Activated CD4-positive, alpha-beta T cell treated with anti-CD3 and anti-CD28 coated beads, Interleukin-2, Interleukin-4, amounts not matched to agents 100 ng/mL and 50 ng/mL, durations not matched to agents 16 hours and 8 hours (primary cell): ENCODE results near the gene IKZF3.
"Not testable (repeated sequence)": the region's sequence is repeated elsewhere in the genome, so short reads cannot be mapped to it uniquely, and the experiment has no call there.

Experiments used
- DNase-seq: peaks from one replicate; pipeline ENCODE4 v3.0.0-alpha.2; 2020; ENCODE audit warnings: low spot score

IKZF3 gene

DNA sequence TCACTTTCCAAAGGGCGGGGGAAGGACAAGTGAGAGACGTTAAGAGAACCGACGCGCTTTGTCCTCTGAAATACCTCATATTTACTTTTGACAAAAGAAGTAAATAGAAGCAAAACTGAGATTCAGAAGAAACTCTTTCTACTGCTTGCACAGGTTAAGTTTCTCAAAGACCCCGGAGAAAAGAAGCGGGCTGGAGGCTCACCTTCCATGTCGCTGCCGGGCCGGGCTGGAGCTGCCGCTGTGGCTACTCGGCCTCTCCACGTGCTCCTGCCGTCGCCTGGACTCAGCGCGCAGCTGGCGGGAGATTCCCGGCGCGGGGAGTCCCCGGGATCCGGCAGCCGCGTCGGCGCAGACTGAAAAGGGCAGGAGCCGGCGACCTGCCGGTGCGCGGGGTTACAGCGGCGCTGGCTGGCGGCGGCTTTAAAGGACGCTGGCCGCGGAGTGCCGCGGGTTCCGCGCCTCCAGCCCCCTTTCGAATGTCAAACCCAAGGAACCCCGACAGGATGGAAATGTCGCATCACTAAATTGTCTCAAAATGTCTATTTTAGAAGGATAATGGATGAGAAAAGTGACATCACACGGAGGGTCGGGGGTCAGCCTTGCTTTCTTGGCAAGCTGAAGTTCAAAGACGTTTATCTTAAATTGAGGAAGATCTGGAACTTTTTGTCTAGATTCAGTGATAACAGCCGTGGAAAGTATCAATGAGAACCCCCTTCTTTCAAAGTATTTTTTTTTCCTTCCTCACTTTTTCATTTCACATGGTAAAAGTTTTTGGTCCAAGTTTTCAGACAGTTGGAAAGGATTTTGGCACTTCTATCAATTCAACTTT is at the start of gene IKZF3:
Gene IKZF3 (minus strand): TSS at position 395 of the 829 bp plus-strand sequence. CDS start 186 bp downstream, at position 209.
- peak; percentile 82 for DNase-seq

DNA sequence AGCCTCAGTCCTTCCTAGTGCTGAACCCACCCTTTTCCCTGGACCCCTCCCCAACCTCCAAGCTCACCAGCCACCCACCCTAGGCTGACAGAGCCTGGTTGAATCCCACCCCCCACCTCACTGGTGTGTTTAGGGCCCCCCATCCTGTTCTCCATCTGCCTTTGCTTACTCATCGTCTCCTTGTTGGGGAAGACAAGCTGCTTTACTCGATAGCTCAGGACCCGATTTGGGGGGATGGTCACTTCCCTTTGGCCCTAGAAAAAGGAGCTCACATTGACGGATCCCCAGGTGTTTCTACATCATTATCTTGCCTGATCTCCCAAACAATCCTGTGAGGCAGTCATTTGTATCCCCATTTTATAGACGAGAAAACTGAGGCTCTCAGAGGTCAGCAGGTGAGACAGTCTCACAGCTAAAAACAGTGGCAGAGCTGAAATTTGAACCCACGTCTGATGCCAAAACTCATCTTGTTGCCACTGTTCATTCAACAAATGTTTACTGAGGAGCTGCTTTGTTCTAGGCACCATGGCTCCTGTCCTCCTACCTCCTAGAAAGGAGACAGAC is 44.8 kb upstream of the IKZF3 start:
- no peak for DNase-seq

DNA sequence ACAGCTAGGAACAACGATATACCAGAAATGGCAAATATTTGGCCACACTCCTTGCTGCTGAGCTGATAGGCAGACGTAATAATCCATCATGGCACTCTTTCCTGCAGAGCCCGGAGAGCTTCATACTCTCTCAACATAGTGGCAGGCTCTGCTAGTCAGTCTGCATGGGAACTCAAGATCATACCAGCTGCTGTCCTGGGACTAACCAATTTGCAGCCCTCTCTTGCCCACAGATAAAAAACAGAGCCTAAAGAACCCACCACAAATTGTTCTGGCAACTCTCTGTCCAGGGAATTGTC is 40.8 kb upstream of the IKZF3 start:
- no peak for DNase-seq

DNA sequence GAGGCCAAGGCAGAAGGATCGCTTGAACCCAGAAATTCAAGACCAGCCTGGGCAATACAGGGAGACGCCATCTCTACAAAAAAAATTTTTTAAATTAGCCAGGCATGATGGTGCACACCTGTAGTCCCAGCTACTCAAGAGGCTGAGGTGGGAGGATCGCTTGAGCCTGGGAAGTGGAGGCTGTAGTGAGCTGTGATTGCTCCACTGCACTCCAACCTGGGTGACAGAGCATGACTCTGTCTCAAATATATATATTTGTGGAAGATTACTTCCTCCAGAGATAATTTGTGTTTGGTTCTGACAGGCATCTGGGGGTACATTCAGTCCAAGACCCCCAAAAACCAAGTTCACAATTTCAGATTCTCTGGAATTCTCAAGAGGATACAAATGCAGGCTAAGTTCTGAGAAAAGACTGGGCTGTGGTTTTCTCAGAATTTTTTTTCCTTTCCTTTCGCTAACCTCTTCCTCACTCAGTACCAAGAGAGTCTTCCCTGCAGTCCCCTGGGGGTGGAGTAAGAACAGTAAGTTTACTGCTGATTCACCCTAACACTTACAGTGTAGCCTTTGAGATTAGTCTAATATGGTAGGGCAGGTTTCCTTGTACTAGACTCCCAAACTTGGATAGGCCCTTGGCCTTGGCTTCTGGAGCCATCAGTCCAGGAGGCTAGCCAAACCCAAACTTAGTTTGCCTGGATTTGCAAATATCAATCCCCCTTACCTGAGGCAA is 39.2 kb upstream of the IKZF3 start:
- DNase-seq, result peak; percentile 54

DNA sequence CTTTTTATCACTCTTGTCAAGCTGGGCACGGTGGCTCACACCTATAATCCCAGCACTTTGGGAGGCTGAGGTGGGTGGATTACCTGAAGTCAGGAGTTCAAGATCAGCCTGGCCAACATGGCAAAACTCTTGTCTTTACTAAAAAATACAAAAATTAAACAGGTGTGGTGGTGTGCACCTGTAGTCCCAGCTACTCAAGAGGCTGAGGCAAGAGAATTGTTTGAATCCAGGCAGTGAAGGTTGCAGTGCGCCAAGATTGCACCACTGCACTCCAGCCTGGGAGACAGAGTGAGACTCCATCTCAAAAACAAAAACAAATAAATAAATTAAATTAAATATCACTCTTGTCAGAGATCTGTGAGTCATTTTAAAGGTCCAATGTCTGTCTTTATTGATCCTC is 37.9 kb upstream of the IKZF3 start:
- not testable (repeated sequence) for DNase-seq

DNA sequence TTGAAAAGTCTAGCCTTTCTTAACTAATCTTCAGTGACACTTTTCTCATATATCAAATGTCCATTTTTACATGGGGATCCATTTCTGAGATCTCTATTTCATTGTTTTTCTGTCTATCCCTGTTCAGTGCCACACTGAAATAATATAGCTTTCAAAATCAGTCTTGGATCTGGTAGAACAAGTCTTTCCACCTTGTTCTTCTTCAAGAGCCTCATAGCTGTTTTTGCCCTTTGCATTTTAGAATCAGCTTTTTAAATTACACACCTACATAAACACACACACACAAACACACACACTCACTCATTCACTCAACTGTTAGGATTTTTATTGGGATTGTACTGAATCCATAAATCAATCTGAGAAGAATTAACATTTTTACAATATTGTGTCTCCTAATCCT is 35.1 kb upstream of the IKZF3 start:
- DNase-seq, result no peak

DNA sequence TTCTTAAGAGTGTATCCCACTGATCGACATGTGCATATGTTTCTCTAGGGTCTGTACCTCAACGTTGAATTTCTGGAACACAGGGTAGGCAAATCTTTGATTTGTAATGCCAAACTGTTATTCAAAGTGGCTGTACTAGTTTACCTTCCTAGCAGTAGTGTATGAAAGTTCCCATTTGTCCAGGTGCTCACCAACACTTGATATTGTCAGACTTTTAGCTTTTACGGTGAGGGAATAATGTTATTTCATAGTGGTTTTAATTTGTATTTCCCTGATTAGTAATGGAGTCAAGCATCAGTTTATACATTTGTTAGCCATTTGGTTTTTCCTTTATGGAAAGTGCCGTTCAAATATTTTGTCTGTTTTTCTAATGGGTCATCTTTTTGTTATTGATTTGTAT is 34.0 kb upstream of the IKZF3 start:
- no peak for DNase-seq

DNA sequence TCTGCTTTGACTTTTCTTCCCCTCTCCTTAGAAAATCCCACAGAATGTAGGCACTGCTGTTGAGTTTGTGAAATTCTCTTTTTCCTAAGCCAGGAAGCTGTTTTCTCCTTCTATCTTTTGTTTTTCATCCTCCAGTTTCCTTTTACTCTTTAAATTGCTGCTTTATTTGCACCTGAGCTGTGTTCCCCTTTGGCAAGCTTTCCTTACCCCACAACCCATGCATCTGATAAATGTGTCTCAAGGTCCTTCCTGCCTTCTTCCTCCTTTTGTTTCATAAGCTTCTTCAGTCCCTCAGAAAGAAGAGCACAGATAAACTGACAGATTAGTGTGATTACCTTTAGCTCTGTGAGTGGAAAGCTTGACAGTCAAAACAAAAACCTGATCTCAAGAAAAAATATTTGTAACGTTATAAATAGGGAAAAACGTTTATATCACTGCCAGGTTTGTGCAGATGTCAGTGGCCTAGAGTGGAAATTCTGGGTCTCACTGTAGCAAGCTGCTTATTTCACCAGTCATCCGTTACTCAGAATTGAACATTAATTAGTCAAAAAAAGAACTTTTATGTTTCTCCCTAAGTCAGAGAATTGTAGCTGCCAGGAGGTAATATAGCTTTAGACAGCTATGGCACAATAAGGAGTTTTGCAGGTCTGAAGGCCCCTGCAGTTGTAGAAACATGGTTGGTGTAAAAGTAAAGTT is 30.7 kb upstream of the IKZF3 start:
- peak; percentile 15 for DNase-seq

DNA sequence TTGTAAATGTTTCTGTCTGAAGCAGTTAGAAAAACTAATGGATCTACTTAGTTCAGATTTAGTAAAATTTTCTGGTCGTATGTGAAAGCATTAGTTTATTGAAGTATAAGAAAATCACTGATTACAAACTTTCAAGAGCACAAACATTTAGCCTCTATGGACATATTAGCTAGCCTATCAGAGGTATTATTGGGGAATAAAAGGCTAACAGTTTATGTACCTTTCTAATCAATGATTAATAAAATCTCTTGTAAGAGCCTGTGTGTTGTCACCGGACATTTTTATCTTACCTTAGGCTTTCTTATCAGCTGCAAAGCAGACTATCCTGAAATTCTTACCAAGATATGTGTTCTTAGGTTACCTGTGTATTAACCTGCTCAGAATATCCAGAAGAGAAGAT is 25.1 kb upstream of the IKZF3 start:
- no peak for DNase-seq

DNA sequence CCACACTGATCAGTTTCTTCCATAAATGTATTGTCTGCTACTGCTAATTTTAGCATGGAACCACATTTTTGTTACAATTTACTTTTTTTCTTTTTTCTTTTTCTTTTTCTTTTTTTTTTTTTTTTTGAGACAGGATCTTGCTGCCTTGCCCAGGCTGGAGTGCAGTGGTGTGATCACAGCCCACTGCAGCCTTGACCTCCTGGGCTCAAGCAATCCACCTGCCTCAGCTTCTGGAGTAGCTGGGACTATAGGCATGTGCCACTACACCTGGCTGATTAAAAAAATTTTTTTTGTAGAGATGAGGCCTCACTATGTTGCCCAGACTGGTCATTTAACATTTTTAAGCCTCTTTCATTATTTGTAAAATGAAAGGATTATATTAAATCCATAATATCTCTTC is 23.0 kb upstream of the IKZF3 start:
- no peak for DNase-seq

DNA sequence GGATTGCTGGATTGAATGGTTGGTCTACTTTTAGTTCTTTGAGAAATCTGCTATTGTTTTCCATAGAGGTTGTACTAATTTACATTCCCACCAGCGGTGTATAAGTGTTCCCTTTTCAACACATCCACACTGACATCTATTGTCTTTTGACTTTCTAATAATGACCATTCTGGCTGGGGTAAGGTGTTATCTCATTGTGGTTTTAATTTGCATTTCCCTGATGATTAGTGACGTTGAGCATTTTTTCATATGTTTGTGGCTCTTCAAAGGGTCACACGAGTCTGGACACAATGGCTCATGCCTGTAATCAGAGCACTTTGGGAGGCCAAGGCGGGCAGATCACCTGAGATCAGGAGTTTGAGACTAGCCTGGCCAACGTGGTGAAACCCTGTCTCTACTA is 22.0 kb upstream of the IKZF3 start:
- not testable (repeated sequence) for DNase-seq

DNA sequence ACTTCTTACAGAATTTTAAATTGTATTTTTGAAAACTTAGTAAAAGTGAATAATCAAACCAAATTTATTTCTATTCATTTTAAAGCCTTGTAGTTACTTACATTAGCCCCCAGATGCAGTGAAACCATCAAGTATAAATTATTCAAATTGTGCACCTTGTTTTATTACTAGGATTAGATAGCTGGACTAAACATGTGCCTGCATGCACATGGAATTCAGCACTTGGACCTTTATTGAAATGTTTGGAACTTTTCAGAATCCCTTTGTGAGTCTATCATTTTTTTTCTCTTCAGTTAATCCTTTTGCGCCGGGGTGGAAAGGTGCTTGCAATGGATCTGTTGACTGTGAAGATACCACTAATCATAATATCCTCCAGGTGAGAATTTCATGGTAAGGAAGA is 8.6 kb upstream of the IKZF3 start:
- no peak for DNase-seq

DNA sequence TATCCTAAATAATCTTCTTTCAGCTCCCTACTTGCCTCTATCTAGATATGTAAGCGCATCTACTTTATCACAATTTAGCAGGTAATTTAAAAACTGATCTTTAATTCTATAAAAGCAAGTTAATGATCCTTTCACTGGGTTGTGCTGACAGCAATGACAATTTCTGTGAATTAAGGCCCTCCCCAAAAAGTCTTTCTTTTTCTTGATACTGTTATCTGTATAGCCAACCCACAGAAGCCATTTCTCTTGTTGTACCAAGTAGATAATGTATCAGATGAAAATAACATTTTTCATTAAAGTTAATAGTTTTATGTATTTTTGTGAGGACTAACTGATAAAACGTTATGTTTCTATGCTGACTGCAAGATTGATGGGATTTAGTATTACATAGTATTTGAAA is 7.7 kb upstream of the IKZF3 start:
- no peak for DNase-seq

DNA sequence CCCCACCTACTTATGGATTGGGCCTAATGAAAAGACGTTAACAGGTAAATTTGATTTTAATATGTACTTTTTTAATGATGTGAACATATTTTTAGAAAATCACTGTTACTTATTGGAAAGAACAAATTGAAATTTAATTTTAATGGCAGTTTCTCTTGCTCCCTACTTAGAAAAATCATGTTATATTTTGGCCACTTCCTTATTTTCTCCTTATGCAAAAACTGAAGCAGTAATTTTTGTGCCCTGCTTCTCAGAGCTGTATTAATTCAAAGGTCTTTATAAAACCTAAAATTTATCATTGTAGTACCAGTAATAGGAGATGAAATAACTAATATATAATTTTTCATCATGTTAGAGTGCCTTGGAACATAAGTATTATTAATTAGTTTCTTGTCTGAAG is 6.7 kb upstream of the IKZF3 start:
- no peak for DNase-seq

DNA sequence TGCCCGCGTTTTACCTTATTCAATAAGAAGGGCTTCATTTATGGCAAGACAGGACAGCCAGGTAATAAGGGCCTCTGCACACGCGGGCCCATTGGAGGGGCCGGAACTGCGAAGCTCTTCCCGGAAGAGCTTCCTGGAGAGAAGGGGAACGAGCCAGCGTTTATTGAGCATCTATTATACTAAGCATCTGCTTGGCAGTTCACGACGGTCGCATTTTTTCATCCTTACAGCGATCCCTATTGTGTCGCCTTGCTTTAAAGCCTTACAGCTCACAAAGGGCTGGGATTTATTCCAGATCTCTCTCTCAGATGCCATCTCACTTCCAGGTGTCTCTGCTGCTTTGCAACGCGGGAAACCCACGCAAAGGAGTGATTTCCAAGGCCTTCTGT is 4.4 kb upstream of the IKZF3 start:
- DNase-seq, result no peak

DNA sequence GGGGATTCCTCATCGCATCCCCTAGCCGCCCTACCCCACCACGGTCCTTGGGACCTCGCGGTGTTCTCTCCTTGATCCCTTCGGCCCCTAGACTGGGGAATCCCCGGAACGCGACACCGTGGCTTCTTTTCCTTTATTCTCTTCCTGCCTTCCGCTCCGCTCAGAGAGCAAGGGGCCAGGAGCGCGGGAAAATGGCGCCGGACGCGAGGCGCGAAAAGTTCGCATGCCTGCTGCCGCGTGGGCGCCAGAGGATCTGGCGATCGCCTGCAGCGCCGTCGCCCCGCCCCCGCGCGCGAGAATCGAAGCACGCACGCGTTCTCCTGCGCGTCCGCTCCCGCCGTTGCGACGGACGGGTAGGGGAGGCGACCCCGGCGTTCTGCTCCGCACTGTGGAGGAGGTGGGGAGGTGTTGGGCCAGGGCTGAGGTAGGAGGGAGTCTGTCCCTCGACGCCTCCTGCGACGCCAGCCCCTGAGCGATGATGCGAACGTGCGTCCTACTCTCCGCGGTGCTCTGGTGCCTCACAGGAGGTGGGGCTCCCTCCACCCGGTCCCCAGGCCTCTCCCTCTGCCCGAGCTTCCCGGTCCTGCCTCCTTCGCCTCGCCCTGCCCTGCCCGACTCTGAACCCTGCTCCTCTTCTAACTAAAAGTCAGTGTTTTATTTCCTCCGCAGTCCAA is 3.9 kb upstream of the IKZF3 start, which contains the start of gene ZPBP2:
Gene ZPBP2 (plus strand): TSS at position 323 of the 674 bp plus-strand sequence. CDS start 153 bp downstream, at position 476.
- peak; percentile 47 for DNase-seq

DNA sequence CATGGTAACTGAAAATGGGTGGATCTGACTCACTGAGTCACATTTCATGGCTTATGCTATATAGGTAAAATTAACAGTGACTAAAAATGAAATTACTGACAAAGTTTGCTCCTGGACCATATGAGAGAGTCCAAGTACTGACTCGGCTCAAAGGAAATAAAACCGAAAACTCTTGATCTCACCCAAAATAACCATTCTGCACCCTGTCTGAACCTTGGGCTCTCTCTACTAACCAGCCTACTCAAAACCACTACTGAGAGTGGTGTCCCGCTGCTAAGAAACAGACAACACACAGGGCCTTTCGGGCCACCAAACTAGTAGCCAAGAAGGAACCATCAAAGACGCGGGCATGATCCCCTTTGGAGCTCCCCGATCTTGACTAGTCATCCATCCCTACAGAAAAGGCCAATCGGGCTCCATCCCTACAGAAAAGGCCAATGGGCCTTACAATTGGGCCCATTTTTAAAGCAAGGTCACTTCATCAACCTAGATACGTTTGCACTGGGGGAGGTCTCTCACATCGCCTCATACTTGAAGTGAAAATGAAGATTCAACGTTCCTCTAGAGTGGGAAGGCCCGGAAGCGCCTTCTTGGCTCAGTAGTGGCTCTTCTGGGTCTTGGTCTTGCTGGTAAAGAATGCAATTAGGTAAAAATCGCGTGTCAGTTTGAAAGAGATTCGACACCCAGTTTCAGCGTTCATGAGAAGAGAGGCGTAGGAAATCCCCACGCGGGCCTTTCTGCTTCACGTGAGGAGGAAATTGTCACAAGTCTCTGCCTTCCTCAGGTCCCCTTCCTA is 3.2 kb upstream of the IKZF3 start:
- DNase-seq, result peak; percentile 90

DNA sequence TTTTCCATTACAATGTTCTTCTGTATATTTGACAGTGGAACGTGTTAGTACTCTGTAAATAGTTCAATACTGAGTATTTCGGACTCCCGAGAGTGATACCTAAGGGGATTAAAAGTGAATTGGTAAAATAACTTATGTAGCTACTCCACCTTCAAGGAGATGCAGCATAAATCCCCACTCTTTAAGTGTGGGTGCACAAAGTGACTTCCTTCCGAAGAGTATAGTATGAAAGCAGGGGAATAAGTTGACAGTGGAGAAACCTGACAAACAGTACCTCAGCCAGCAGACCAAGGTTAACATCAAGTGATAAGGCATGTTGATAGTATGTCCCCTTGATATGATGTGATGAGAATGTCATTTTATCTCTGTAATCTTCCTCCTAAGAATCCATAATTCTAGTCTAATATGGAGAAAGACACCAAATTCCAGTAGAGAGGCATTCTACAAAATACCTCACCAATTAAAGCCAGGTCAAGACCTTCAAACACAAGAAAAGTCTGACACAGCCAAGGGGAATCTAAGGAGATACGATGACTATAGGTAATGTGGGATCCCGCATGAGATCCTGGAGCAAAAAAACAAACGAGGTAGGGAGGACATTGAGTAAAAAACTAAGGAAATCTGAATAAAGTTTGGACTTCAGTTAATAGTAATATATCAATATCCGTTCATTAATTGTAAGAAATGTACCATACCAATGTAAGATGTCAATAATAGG is 2.1 kb upstream of the IKZF3 start:
- DNase-seq, result no peak

DNA sequence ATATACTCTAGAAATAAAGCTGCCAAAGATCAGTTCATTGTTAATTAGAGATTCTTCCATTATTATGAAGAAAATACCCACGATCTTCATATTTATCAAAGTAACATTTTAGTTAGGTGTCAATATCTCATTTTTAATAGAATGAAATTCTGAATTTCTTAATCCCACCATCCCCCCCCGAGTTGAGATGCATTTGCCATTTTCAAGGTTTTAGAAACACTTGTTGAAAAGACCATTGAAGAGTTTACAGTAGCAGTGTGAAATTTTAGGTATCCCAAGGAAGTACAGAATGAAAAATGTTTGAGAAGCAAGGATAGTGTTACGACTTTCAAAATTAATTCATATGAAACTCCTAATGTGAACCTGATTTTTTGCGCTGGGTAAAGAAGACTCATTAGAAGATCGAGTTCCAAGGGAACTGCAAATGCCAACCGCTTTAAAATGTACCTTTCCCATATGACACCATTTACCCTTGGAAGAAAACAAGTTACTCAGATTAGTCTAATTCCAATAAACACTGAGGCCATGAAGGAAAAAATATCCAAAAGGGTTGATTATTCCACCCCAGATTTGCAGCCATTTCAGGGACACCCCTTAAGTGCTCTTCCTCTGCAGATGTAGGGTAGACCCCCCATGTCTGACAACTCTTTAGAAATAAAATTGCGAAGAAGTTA is 731 bp downstream of the IKZF3 start:
- DNase-seq, result no peak

DNA sequence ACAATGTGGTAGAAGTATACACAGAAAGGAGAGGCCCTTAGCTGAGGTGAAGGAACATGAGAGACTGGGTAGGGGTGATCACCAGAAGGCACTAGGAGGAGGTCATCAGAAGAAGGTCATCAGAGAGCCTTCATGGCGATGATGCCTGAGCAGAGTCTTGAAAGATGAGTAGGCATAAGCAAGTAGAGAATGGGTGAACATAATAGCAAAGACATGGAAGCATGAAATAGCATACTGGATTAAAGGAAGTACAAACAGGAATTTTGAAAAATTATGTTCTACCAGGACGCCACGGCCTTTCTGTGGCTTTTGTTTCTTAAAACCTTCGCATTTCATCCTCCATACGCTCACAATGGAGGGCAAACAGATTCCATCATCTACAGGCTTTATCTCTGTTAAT is 2.9 kb downstream of the IKZF3 start:
- no peak for DNase-seq
